GM23338 (cell line): ENCODE data around the gene MAPRE3. TPM values are rescaled to one million over a fixed set of nuclear protein-coding genes. Genes with fewer than 3 reads are reported as not detected.
"Not testable (repeated sequence)": the region's sequence is repeated elsewhere in the genome, so short reads cannot be mapped to it uniquely, and the experiment has no call there.

Source experiments
- ATAC-seq: fragments of 200-7000 bp; cut with Tn5 transposase; 3 replicates; pipeline ENCODE4 v1.9.1; 2020
- DNase-seq: peaks from one replicate; pipeline ENCODE4 v3.0.0-alpha.2; 2015; ENCODE audit warnings: low spot score
- H2AFZ ChIP-seq: fragments of 200-600 bp; sonication (generic); 2 replicates; pipeline ENCODE4 v1.8.0; 2016; ENCODE audit warnings: antibody characterized with exemption, mild to moderate bottlenecking, moderate library complexity
- H3F3A ChIP-seq: fragments of 200-600 bp; sonication (generic); replicated peaks from 2 replicates; pipeline ENCODE4 v1.8.0; 2017; ENCODE audit warnings: antibody characterized with exemption, mixed run types, low read depth
- H3K27ac ChIP-seq: fragments of 200-600 bp; sonication (generic); 2 replicates; pipeline ENCODE4 v1.6.1; 2016; ENCODE audit warnings: low read depth
- H3K27me3 ChIP-seq: fragments of 200-600 bp; sonication (generic); 2 replicates; pipeline ENCODE4 v1.8.0; 2016; ENCODE audit warnings: mild to moderate bottlenecking, mixed run types, moderate library complexity; ENCODE audit not compliant: insufficient read depth
- H3K36me3 ChIP-seq: fragments of 200-600 bp; sonication (generic); 2 replicates; pipeline ENCODE4 v1.8.0; 2016; ENCODE audit warnings: mild to moderate bottlenecking; ENCODE audit not compliant: insufficient read depth
- H3K4me1 ChIP-seq: fragments of 200-600 bp; sonication (generic); 2 replicates; pipeline ENCODE4 v1.8.0; 2016; ENCODE audit warnings: mild to moderate bottlenecking, moderate library complexity; ENCODE audit not compliant: insufficient read depth
- H3K4me2 ChIP-seq: fragments of 200-600 bp; sonication (generic); 2 replicates; pipeline ENCODE4 v1.7.1; 2017; ENCODE audit warnings: mixed run types
- H3K4me3 ChIP-seq: fragments of 200-600 bp; sonication (generic); 2 replicates; pipeline ENCODE4 v1.6.1; 2016; ENCODE audit warnings: mixed run types
- H3K79me2 ChIP-seq: fragments of 200-600 bp; sonication (generic); replicated peaks from 2 replicates; pipeline ENCODE4 v1.8.0; 2017; ENCODE audit warnings: mild to moderate bottlenecking; ENCODE audit not compliant: insufficient read depth
- H3K9me2 ChIP-seq: fragments of 200-600 bp; sonication (generic); 2 replicates; pipeline ENCODE4 v1.8.0; 2017; ENCODE audit not compliant: insufficient read depth
- H4K20me1 ChIP-seq: fragments of 200-600 bp; sonication (generic); replicated peaks from 2 replicates; pipeline ENCODE4 v1.8.0; 2017; ENCODE audit warnings: mild to moderate bottlenecking; ENCODE audit not compliant: insufficient read depth
- H3K27ac Mint-ChIP-seq: 2 replicates; pipeline ENCODE4 v1.8.0; 2020; ENCODE audit warnings: inconsistent platforms, mild to moderate bottlenecking, moderate library complexity, mixed read lengths
- H3K27me3 Mint-ChIP-seq: 3 replicates; pipeline ENCODE4 v1.8.0; 2022; ENCODE audit warnings: low read depth, mild to moderate bottlenecking, moderate library complexity, mixed read lengths, inconsistent platforms; ENCODE audit not compliant: insufficient read depth, poor library complexity
- H3K36me3 Mint-ChIP-seq: 3 replicates; pipeline ENCODE4 v1.8.0; 2021; ENCODE audit warnings: low read depth, mild to moderate bottlenecking, inconsistent platforms, moderate library complexity, mixed read lengths
- H3K4me1 Mint-ChIP-seq: 3 replicates; pipeline ENCODE4 v1.8.0; 2020; ENCODE audit warnings: mild to moderate bottlenecking, inconsistent platforms, mixed read lengths
- H3K4me3 Mint-ChIP-seq: 3 replicates; pipeline ENCODE4 v1.8.0; 2021; ENCODE audit warnings: moderate library complexity, mild to moderate bottlenecking, inconsistent platforms, mixed read lengths
- H3K9me3 Mint-ChIP-seq: 3 replicates; pipeline ENCODE4 v1.8.0; 2020; ENCODE audit warnings: moderate library complexity, mild to moderate bottlenecking, inconsistent platforms, mixed read lengths
- EZH2 ChIP-seq: fragments of 200-600 bp; sonication (generic); IDR thresholded peaks from one replicate; pipeline ENCODE4 v1.8.0; 2017; ENCODE audit warnings: antibody characterized with exemption, mild to moderate bottlenecking, low read depth; ENCODE audit not compliant: unreplicated experiment
- NANOG ChIP-seq: IDR thresholded peaks from 2 replicates; pipeline ENCODE4 v1.6.1; 2016; ENCODE audit warnings: antibody characterized with exemption, borderline replicate concordance
- ZNF331 ChIP-seq: fragments of 250-450 bp; sonication (Bioruptor Pico); IDR thresholded peaks from 2 replicates; pipeline ENCODE4 v1.5.0; 2020; ENCODE audit warnings: low read depth, mild to moderate bottlenecking, moderate library complexity
- polyA plus RNA-seq: library from polyadenylated mRNA; unstranded; fragments of >200 nt; fragmentation: Nextera tagmentation; extraction: Ambion mirVana; gene quantifications from 2 replicates; pipeline ENCODE4 v1.2.1, GENCODE V29; 2016
- total RNA-seq: library from RNA; depleted of rRNA; stranded (reverse); fragments of >200 nt; shearing (Covaris generic); gene quantifications from 2 replicates; pipeline ENCODE4 v1.2.3, GENCODE V29; 2014; rRNA removed

The MAPRE3 gene
- total and polyA plus RNA-seq, 2 experiments from 2014 or later: 3.3 to 4.5 TPM

- Mint-ChIP-seq H3K36me3 (peaks cover 7% of the 10 kb centered on the region), H3K27ac (no peak overlapping the region), H3K9me3 (no peaks in the 10 kb centered on the region; the same call in 2 of the 3 replicates), H3K4me3 (no peak overlapping the region), H3K27me3 (peaks cover 18% of the 10 kb centered on the region), H3K4me1 (peaks cover 20% of the 10 kb centered on the region)
- H3F3A ChIP-seq: peaks cover 7% of the 10 kb centered on the region; the same call in 1 of the 2 replicates
- no peaks in the 10 kb centered on the region for H3K36me3 ChIP-seq
- TF ChIP-seq ZNF331: no peak
- H3K4me2 ChIP-seq: no peak overlapping the region
- DNase-seq: no peak
- H3K4me3 ChIP-seq: no peak overlapping the region
- H3K4me1 ChIP-seq: peaks cover 18% of the 10 kb centered on the region
- no peak overlapping the region for H3K27ac ChIP-seq
- no peak for ATAC-seq
- peaks cover 14% of the 10 kb centered on the region for H3K79me2 ChIP-seq
- peaks cover 7% of the 10 kb centered on the region for H4K20me1 ChIP-seq
- H2AFZ ChIP-seq: no peak overlapping the region
- H3K9me2 ChIP-seq: no peaks in the 10 kb centered on the region
- no peaks in the 10 kb centered on the region for H3K27me3 ChIP-seq
These were observed 104.5 kb downstream of the MAPRE3 start for GRCh38 chr2:27074738-27075565.

- not testable (repeated sequence) for H4K20me1 ChIP-seq, H3K4me2 ChIP-seq, H3K4me3 Mint-ChIP-seq, H3K4me3 ChIP-seq, H3K27ac Mint-ChIP-seq, DNase-seq, H3K79me2 ChIP-seq, H3K27me3 ChIP-seq, H3K36me3 Mint-ChIP-seq, H3F3A ChIP-seq, H3K9me3 Mint-ChIP-seq, ATAC-seq, H3K36me3 ChIP-seq, H2AFZ ChIP-seq, H3K9me2 ChIP-seq, H3K27ac ChIP-seq
- Mint-ChIP-seq H3K27me3 (peaks cover 18% of the 10 kb centered on the region), H3K4me1 (peaks cover 22% of the 10 kb centered on the region)
- peaks cover 13% of the 10 kb centered on the region for H3K4me1 ChIP-seq
These were observed 105.1 kb downstream of the MAPRE3 start for GRCh38 chr2:27075566-27075871.

DNA sequence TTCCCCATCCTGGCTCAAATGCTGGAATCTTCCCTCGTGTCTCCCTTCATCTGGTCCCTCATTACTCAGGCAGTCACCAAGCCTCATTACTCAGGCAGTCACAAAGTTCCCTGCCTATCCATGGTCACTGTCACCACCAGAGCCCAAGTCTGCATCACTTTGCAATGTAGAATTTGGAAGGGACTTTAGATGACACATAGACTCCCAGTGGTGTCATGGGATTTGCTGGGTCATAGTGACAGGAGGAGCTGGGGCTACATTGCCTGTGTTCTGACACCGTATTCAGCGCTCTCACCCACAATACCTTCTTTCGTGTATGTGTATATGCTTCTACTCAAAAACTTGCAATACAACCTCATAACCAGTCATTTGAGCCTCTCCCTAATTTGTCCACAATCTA is 105.9 kb downstream of the MAPRE3 start:
- Mint-ChIP-seq H3K36me3 (no peaks in the 10 kb centered on the region), H3K4me1 (peaks cover 24% of the 10 kb centered on the region), H3K27me3 (peaks cover 20% of the 10 kb centered on the region), H3K9me3 (no peaks in the 10 kb centered on the region), H3K27ac (no peak overlapping the region), H3K4me3 (no peak overlapping the region)
- H3K4me1 ChIP-seq: peaks cover 9% of the 10 kb centered on the region
- ATAC-seq (no peak), DNase-seq (no peak)
- no peaks in the 10 kb centered on the region for H3K27me3 ChIP-seq
- no peak overlapping the region for H3K27ac ChIP-seq
- H3K79me2 ChIP-seq: peaks cover under 1% of the 10 kb centered on the region; the same call in 1 of the 2 replicates
- H3K4me2 ChIP-seq: no peak overlapping the region
- H3K4me3 ChIP-seq: no peak overlapping the region
- no peaks in the 10 kb centered on the region for H4K20me1 ChIP-seq
- H2AFZ ChIP-seq: no peak overlapping the region
- peaks cover 7% of the 10 kb centered on the region; the same call in 1 of the 2 replicates for H3F3A ChIP-seq
- TF ChIP-seq NANOG: no peak
- TF ChIP-seq EZH2: no peak
- no peaks in the 10 kb centered on the region for H3K36me3 ChIP-seq
- H3K9me2 ChIP-seq: no peaks in the 10 kb centered on the region

Other genes starting within 250 kb of the MAPRE3 start
- 10.8 and 15.0 TPM in 2 replicates for gene SLC35F6, start 206.4 kb upstream of the MAPRE3 start, total RNA-seq
- 4.9 and 6.0 TPM in 2 replicates for gene SLC35F6, start 206.4 kb upstream of the MAPRE3 start, polyA plus RNA-seq
- 13.0 and 16.8 TPM in 2 replicates for gene CENPA, start 184.6 kb upstream of the MAPRE3 start, total RNA-seq
- 24.2 and 26.3 TPM in 2 replicates for gene CENPA, start 184.6 kb upstream of the MAPRE3 start, polyA plus RNA-seq
- gene DPYSL5, start 122.5 kb upstream of the MAPRE3 start, total RNA-seq: 8.1 and 10.3 TPM in 2 replicates
- gene DPYSL5, start 122.5 kb upstream of the MAPRE3 start, polyA plus RNA-seq: 2.6 and 3.1 TPM in 2 replicates
- 34.2 and 36.5 TPM in 2 replicates for gene TMEM214, start 62.3 kb downstream of the MAPRE3 start, total RNA-seq
- gene TMEM214, start 62.3 kb downstream of the MAPRE3 start, polyA plus RNA-seq: 16.2 and 18.4 TPM in 2 replicates
- gene AGBL5, start 81.0 kb downstream of the MAPRE3 start, total RNA-seq: 31.3 and 32.9 TPM in 2 replicates
- 17.9 and 18.5 TPM in 2 replicates for gene AGBL5, start 81.0 kb downstream of the MAPRE3 start, polyA plus RNA-seq
- gene OST4, start 101.0 kb downstream of the MAPRE3 start, total RNA-seq: 155 and 226 TPM in 2 replicates
- gene OST4, start 101.0 kb downstream of the MAPRE3 start, polyA plus RNA-seq: 568 and 617 TPM in 2 replicates
- gene EMILIN1, start 108.0 kb downstream of the MAPRE3 start, total RNA-seq: 4.8 and 15.4 TPM in 2 replicates
- 3.2 and 4.5 TPM in 2 replicates for gene EMILIN1, start 108.0 kb downstream of the MAPRE3 start, polyA plus RNA-seq
- gene KHK, start 116.1 kb downstream of the MAPRE3 start, total RNA-seq: 8.8 and 9.7 TPM in 2 replicates
- gene KHK, start 116.1 kb downstream of the MAPRE3 start, polyA plus RNA-seq: 8.4 and 9.7 TPM in 2 replicates
- gene CGREF1, start 148.5 kb downstream of the MAPRE3 start, total RNA-seq: 2.3 and 4.1 TPM in 2 replicates
- gene CGREF1, start 148.5 kb downstream of the MAPRE3 start, polyA plus RNA-seq: 3.5 and 4.5 TPM in 2 replicates
- 0.19 and 0.38 TPM in 2 replicates for gene ABHD1, start 153.2 kb downstream of the MAPRE3 start, total RNA-seq
- 0.55 and 0.66 TPM in 2 replicates for gene ABHD1, start 153.2 kb downstream of the MAPRE3 start, polyA plus RNA-seq
- gene PREB, start 164.0 kb downstream of the MAPRE3 start, total RNA-seq: 65.9 and 79.7 TPM in 2 replicates
- 39.0 and 41.2 TPM in 2 replicates for gene PREB, start 164.0 kb downstream of the MAPRE3 start, polyA plus RNA-seq
- not detected in 2 replicates for gene PRR30, start 168.8 kb downstream of the MAPRE3 start, total RNA-seq
- gene PRR30, start 168.8 kb downstream of the MAPRE3 start, polyA plus RNA-seq: not detected in 2 replicates
- gene TCF23, start 178.4 kb downstream of the MAPRE3 start, total RNA-seq: 0.07 TPM in 1 of 2 replicates, not detected in the other
- 0.03 TPM in 1 of 2 replicates, not detected in the other for gene TCF23, start 178.4 kb downstream of the MAPRE3 start, polyA plus RNA-seq
- gene ATRAID, start 241.4 kb downstream of the MAPRE3 start, total RNA-seq: 98.3 and 129 TPM in 2 replicates
- gene ATRAID, start 241.4 kb downstream of the MAPRE3 start, polyA plus RNA-seq: 154 and 164 TPM in 2 replicates
- gene SLC5A6, start 241.6 kb downstream of the MAPRE3 start, total RNA-seq: 138 and 153 TPM in 2 replicates
- gene SLC5A6, start 241.6 kb downstream of the MAPRE3 start, polyA plus RNA-seq: 41.0 and 44.3 TPM in 2 replicates
- gene CAD, start 246.7 kb downstream of the MAPRE3 start, total RNA-seq: 126 and 147 TPM in 2 replicates
- 38.1 and 39.2 TPM in 2 replicates for gene CAD, start 246.7 kb downstream of the MAPRE3 start, polyA plus RNA-seq